Measurements from ENCODE around the gene KCNJ3. TPM values are rescaled to one million over a fixed set of nuclear protein-coding genes. Genes with fewer than 3 reads are reported as not detected.

Gene KCNJ3
- polyA plus RNA-seq, 2 of the 4 experiments (the other 2 are of a cell fraction): not detected

- POLR2A ChIA-PET: no interaction called here
Measured at GRCh38 chr2:154776825-154777224, 78.3 kb downstream of the KCNJ3 start.

GRCh38 chr2:154794406-154794805 is 95.9 kb downstream of the KCNJ3 start:
- POLR2A ChIA-PET: no interaction called here
- DNase-seq (ENCODE audit: low read depth in 1 of 2, low spot score in 1 of 2) (no peak), FAIRE-seq (no peak), ATAC-seq (no peak)
- 4% methylated on average over 1 of the region's 1 CpG for WGBS (ENCODE audit: missing lambda C conversion rate)
- no peaks in the 10 kb centered on the region for H3K4me1 ChIP-seq
- CTCF ChIA-PET: no interaction called here
- TF ChIP-seq GATA3 (IDR thresholded peaks at IDR 0.05; ENCODE audit: borderline replicate concordance): no peak
- no peak for TF ChIP-seq EP300 (IDR thresholded peaks at IDR 0.05)
- TF ChIP-seq FOXS1 (CRISPR knock-in tag; IDR thresholded peaks at IDR 0.05): no peak
- no peak for TF ChIP-seq EHMT2 (IDR thresholded peaks at IDR 0.05; ENCODE audit: low read depth)
- no peak for TF ChIP-seq FOSB (CRISPR knock-in tag; IDR thresholded peaks at IDR 0.05)
- TF ChIP-seq KDM5A (IDR thresholded peaks at IDR 0.05): no peak
- TF ChIP-seq USF2 (IDR thresholded peaks at IDR 0.05): no peak
- TF ChIP-seq TFCP2L1 (CRISPR knock-in tag; IDR thresholded peaks at IDR 0.05): no peak
- no peak for TF ChIP-seq ZFP36 (IDR thresholded peaks at IDR 0.05; ENCODE audit: borderline replicate concordance, partially characterized antibody)
- TF ChIP-seq FOSL2 (IDR thresholded peaks at IDR 0.05): no peak
- TF ChIP-seq FOSL2 (CRISPR knock-in tag; IDR thresholded peaks at IDR 0.05): no peak
- TF ChIP-seq RARB (CRISPR knock-in tag; IDR thresholded peaks at IDR 0.05): no peak
- TF ChIP-seq RAD21 (conservative IDR thresholded peaks at IDR 0.05 in 1 of 2, IDR thresholded peaks at IDR 0.05 in 1 of 2): no peak
- no peak overlapping the region for H3K4me3 ChIP-seq
- H3K4me2 ChIP-seq: no peak overlapping the region
- H3K27ac ChIP-seq: no peak overlapping the region
- H3K9me3 ChIP-seq: no peaks in the 10 kb centered on the region

More at GRCh38 chr2:154776825-154777224, 78.3 kb downstream of the KCNJ3 start:
- DNase-seq (ENCODE audit: low read depth in 1 of 2, low spot score in 1 of 2): no peak
- Histone ChIP-seq H3K4me1 (no peaks in the 10 kb centered on the region), H3K4me3 (no peak overlapping the region), H3K27ac (no peak overlapping the region), H3K4me2 (no peak overlapping the region), H3K9me3 (no peaks in the 10 kb centered on the region)
- WGBS (ENCODE audit: missing lambda C conversion rate): 63% methylated on average over 4 of the region's 4 CpGs
- CTCF ChIA-PET: no interaction called here
- TF ChIP-seq POLR2AphosphoS2 (conservative IDR thresholded peaks at IDR 0.05; ENCODE audit: low read length): no peak
- TF ChIP-seq CHD4 (IDR thresholded peaks at IDR 0.05; ENCODE audit: borderline replicate concordance): no peak
- no peak for TF ChIP-seq E2F6 (IDR thresholded peaks at IDR 0.05; ENCODE audit: borderline replicate concordance, low read depth)
- no peak for TF ChIP-seq KDM1A (IDR thresholded peaks at IDR 0.05; ENCODE audit: low read depth)
- no peak for TF ChIP-seq CEBPB (IDR thresholded peaks at IDR 0.05)
- TF ChIP-seq JUNB (IDR thresholded peaks at IDR 0.05): no peak
- no peak for ATAC-seq
- FAIRE-seq: no peak

- TF ChIP-seq E2F6 (IDR thresholded peaks at IDR 0.05; ENCODE audit: borderline replicate concordance, low read depth) (no peak), CHD2 (IDR thresholded peaks at IDR 0.05; ENCODE audit: low read length, partially characterized antibody) (no peak), CEBPB (IDR thresholded peaks at IDR 0.05) (no peak), POLR2A (IDR thresholded peaks at IDR 0.05; ENCODE audit: low read length) (no peak), ATOH8 (CRISPR knock-in tag; IDR thresholded peaks at IDR 0.05; ENCODE audit: low read depth) (no peak), PBX3 (IDR thresholded peaks at IDR 0.05) (no peak), EP300 (IDR thresholded peaks at IDR 0.05) (no peak), HOXB13 (CRISPR knock-in tag; IDR thresholded peaks at IDR 0.05; ENCODE audit: low read depth) (no peak), HMGXB4 (CRISPR knock-in tag; IDR thresholded peaks at IDR 0.05; ENCODE audit: borderline replicate concordance) (no peak), SMC3 (IDR thresholded peaks at IDR 0.05) (no peak)
- FAIRE-seq (no peak), DNase-seq (ENCODE audit: low read depth in 1 of 2, low spot score in 1 of 2) (no peak), ATAC-seq (no peak)
- ChIA-PET CTCF (no interaction called here), POLR2A (no interaction called here)
- H3K9me3 ChIP-seq: no peaks in the 10 kb centered on the region
- H3K4me2 ChIP-seq: no peak overlapping the region
- H3K27ac ChIP-seq: no peak overlapping the region
- WGBS (ENCODE audit: missing lambda C conversion rate): 43% methylated on average over 3 of the region's 3 CpGs
- no peaks in the 10 kb centered on the region for H3K4me1 ChIP-seq
- no peak overlapping the region for H3K4me3 ChIP-seq
Measured at GRCh38 chr2:154795651-154796050, 97.2 kb downstream of the KCNJ3 start.
